GM19240 (cell line): ENCODE results near the gene AKT3.

ENCODE experiments used
- DNase-seq: peaks from one replicate; pipeline ENCODE4 v3.0.0; 2011; ENCODE audit warnings: low spot score; ENCODE audit not compliant: insufficient read length

The AKT3 gene

DNA sequence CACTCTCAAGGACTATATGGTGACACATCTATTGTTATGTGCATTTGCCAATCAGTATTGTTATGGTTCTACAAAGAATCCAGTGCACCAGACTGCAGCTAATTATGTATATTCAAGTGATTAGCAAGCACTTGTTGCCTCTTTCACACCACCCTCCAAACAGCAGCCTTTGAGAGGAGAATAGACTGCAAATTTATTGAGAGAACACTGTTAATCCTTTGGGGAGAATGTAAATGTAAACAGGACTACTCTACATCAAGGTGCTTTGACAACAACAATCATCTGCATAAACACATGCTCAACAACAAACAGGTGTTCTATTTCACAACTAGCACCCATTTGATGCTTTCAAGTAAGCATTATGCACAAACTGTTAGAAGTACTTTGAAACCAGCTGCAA lies 117.4 kb downstream of the AKT3 start:
- DNase-seq, result no peak

DNA sequence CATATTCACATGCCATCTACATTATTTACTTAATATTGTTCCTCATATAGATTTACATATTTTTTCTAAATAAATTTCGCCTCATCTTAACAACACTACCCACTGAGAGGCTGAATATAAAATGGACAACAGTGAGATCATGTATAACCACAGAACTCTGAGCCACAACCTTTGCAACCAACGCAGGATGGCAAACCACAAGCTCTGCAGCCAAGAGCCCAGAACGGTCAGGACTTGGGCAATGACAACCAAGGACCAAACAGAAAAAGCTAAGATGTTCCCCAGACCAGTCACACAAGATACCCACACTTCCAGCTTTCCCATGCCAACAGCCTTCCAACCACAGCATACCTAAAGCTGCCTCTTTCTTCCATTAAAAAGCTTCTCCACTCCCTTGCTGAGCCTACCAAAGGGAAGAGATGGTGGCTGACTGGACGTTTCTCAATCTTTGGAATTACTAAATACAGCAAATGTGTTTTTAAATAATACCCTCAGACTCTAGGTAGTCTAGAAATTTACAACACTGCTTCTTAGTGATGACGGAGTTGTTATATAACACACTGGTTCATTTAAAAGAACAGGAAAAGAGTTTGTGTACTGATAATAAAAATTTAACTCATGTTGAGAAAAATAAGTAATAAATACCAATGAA lies 117.9 kb downstream of the AKT3 start:
- DNase-seq, result no peak

DNA sequence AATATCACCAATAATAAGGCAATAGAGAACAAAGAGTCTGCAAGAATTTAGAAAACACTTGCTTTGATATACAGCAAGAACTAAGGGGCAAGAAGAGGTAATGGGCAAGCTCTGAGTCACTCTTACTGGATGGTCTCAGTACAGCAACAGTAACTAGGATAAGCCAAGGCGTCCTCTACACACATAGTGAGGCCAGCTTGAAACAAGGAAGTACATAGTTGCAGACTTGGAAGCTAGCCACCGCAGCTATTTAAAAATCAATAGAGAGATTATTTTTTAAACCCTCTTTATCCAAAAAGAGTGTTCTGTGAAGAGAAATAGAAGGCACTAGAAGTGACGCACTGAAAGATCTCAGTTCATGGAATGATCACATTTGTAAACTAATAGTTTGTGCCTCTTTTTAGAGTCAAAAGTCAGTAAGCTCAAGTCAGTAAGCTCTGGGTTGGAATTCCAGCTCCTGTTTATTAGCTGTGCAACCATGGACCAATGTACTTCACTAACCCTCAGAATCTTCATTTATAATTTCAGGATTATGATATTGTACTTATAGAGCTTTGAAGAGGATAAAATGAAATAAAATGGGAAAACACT lies 118.6 kb downstream of the AKT3 start:
- DNase-seq, result no peak

DNA sequence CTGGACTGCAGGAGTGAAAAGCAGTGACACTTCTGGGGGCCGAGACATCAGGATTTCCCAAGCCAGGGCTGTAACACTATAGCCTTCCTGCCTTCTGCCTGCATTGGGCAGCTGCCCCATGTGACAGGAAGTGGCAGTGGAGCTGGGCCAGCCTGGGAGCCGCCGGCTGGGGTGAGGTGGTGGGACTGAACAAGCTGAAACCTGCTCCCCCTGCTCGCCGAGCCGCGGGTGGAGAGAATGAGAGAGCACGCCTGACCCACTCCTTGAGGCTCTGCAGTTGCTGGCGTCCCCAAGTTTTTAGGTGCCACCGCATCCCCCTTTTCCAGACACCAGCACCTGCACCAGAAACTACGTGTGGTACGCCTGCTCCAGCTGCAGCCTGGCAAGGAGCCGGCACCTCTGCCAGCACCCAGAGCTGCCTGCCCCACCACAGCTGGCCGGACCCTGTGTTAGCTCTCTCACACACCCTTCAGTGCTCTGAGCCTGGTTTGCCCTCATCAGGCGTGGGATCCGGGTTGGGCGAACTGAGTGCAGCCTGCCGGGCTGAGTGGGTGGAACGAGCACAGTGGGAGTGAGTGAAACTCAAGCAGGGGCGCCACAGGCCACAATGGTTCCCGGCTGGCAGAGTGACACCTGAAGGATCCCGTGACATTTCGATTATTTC lies 119.4 kb downstream of the AKT3 start:
- DNase-seq, result no peak

DNA sequence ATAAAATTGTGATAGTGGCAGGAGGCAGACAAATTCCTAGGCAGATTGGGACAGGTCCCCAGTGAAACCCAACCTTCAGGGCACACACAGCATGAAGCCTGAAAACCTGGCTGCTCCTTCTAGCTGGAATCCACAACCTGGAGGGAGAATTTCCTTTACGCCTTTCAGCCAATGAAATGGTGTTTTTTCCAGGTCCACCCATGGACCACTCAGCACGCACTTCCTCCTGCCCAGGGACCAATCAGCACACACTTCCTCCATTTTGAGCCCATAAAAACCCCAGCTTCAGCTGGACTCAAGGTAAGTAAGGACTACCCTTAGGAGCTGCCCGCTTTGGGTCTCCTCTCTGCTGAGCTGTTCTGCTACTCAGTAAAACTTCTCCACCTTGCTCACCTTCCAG lies 120.1 kb downstream of the AKT3 start:
- DNase-seq, result no peak

DNA sequence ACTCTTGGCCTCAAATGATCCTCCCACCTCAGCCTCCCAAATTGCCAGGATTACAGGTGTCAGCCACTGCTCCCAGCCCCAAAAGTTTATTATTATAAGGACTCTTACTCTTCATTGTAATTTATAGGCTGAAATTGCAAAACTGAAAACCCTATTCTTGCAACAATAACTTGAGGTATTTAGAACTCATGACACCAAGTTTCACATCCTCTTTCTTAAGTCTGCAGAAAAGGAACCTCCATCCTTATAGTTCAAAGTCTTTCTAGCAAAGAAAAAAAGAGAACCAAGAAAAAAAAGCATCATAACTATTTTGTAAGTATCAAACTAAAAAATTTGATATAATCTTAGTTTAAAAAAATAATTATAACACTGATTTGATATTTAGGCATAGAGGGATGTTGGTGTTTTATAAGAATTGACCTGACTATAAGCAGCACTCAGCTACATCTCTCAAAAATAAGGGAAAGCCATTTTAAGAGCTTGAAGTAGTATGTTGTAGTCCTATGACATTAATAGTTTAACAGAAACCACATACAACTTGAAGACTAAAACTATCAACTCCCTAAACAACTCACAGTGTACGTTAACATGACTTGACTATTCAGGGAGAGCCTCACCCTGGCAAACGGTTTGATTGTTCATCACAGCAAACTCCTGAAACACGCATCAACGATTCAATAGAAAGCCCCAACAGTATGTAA lies 122.4 kb downstream of the AKT3 start:
- DNase-seq, result no peak

DNA sequence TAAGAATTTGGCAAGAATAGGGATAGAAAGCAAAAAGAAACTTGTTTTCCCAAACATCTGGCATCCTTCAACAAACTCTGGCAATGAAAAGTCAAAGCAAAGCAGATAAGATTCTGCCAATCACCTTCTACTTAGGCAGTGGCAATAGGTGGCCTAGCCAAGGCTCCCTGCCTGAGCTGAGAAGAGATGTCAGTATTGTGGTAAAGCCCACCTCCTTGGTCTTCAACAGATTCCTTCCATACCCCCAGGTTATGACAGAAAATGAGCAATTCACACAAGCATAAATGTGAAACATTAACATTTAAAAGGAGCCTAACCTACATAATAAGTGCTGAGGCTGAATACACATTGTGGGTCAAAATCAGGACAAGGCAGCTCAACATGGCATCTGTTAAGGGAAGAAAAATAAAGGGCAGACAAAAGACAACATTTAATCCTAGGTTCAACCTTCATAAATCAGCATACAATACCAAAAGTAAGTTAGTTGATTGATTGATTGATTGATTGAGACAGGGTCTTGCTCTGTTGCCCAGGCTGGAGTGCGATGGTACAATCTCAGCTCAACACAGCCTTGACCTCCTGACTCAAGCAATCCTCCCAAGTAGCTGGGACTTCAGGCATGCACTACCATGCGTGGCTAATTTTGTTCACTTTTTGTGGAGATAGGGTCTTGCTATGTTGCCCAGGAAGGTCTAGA lies 123.1 kb downstream of the AKT3 start:
- DNase-seq, result no peak

DNA sequence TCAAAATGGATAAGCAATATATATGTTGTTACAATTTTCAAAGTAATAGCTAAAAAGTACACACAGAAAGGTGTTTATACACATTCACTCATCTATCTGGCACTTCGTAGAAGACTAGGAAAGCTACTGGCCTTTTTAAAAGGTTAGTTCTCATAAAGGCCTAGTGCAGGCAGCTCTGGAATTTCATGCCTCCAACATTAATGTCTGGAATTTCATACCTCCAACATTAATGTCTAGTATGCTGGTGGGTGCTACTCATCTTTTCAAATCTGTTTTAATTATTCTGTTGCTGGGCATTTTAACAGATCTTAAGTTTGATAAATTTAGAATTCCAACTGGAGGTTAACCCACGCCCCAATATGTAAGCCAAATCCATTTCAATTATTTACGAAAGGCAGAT lies 124.2 kb downstream of the AKT3 start:
- DNase-seq, result no peak

DNA sequence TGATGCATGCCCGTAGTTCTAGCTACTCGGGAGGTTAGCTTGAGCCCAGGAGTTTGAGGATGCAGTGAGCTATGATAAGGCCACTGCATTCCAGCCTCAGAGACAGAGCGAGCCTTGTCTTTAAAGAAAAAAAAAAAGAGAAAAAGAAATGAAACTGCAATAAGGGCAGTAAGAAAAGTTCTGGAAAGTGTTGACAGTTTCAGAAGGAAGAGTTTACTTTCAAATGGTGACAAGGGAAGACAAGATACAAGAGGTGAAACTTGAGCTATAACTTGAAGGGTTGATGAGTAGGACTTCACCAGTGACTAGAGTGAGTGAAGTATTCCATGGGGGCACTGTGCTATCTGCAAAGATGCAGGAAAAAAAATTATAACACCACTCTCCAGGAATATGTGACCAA lies 125.0 kb downstream of the AKT3 start:
- no peak for DNase-seq

DNA sequence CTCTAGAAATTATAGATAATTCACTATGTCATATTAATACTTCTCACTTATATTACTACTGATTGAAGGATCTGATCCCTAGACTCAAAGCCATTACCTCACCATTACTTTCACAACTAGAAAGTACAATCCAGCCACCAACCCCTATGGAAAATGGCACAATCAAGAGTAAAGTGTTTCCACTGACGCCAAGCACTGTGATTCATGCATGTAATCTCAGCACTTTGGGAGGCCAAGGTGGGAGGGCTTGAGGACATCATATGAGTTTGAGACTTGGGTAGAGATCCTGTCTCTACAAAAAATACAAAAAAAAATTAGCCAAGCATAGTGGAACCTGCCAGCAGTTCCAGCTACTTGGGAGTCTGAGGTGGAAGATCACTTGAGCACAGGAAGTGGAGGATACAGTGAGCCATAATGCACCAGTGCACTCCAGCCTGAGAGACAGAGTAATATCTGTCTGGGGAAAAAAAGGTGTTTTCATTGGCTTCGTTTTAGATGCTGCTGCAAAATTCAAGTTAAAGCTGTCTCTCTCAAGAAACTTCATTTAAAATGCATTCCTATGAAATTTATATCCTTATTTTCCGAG lies 126.5 kb downstream of the AKT3 start:
- DNase-seq, result no peak

DNA sequence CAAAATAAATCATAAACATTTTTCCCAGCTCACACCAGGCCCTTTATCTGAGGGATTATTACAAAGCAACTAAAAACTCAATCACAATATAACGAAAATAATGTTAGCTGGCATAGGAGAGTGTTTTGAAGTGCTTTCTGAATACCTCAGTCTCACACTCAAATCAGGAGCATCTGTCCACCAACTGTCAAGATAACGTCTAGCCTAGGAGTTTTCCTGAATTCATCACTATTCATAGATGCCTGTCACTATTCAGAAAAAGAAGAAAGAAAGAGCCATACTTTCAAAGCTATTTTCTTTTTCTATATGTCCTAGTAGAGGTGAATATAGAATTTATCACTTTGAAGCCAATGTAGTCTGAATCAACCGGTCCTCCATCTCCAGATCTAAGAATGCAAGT lies 127.0 kb downstream of the AKT3 start:
- no peak for DNase-seq

DNA sequence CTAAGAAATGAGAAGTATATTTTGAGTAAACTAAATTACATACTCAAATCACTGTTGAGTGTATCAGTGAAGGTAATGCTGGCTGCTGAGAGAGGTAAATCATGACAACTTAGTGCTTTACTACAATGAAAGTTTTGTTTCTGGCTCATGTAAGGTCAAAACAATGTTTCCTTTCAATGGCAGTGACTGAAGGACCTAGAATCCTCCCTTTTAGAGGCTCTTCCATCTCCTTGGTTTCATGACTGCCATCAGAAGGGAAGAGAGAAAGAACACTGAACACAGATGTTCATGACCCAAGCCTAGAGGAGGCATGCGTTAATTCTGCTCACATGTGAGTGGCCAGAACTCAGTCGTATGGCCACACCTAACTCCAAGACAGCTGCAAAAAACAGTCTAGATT lies 130.6 kb downstream of the AKT3 start:
- no peak for DNase-seq

DNA sequence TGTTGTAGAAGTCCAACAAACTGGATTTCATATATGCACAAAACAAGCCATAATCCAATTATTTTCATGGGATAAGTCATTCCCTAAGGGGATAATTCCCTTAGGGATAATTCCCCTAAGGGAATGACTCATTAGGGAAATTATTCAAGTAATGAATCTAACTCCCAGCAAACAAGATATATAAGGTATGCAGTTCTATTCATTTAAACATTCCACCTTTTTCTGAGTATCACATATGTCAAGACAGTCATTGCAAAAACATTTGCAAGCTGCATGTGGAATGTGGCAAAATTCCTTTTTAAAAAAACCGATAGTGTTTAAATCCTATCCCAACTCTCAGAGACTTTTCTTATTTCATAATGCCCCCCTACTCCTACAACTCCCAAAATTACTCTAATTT lies 131.2 kb downstream of the AKT3 start:
- DNase-seq, result no peak

DNA sequence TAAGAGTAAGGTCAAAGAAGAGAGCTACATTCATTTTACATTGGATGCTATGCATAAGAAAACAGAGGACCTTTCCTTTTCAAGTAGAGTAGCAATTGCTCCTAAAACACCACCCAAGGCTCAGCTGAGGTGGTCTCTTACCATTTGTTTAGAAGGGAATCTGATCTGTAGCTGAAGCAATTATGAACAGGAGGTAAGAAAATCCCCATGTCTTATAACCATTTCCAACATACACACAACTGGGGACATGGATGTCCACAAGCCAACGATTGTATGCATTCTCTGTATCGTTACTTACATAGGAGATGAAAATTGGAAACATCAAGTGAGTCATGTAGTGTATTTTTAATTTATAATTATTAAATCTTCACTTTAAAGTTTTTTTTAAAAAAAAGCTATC lies 132.0 kb downstream of the AKT3 start:
- DNase-seq, result no peak

DNA sequence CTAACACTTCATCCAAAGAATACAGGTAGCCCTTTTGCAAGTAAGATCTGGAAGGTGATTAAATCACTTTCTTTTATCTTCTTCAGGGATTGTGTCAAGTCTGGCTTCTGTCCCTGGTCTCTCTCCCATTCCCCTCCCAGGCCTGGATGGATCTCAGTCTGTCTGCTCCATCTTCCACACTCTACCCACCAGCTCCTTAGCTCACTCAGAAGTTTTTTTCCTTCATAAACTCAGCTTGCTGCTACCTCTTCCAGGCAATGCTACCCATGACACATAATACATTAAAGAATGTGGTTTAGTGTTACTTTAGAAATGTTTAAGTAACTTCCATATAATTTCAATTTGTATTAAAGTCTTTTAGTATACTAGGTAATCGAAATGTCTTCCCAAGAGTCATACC lies 133.1 kb downstream of the AKT3 start:
- no peak for DNase-seq

DNA sequence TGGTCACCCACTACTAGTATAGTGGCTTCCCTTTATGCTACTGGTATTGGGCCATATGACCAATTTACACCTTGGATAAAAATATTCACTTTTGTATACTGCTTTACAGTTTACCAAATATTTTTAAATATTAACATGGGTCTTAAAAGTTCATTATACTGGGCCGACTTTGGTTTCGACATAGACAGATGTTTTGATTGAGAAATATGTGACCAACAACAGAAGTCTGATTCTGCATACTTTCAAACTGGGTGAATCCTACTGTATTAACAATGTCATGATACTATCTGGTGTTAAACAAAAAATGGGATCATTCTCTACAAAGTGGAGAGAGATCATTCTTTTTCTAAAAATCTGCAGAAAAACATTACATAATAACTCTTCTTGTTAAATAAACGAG lies 134.8 kb downstream of the AKT3 start:
- DNase-seq, result no peak

DNA sequence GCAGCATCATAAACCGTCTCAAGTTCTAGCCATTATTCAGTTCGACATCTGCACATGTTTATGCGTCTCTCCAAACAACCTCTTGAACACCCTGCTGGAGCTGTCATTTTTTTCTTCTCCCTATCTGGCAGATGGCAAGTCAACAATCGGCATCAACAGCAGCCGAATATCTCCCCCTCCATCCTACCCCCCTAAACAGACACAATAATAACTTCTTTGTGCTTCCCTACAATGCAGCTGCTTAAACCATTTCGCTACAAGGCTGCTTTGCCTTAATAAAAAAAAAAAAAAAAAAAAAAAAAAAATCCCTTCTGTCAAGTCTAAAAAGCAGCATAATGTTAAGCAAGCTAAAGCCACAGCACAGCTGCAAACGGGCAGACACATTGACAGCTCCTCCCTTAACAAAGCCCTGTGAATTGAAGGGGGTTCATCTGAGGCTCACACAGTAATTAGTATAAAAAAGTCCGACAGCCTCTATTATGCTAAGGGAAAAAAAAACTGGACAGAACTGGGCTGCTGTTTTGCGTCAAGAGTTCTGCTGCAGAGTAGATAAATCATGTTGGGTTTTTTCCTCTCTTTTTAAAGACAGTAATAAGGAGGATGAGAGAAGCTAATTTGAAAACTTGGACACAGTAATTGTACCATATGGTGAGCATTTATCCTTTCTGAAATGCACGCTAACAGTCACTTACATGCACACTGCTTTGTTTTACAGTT lies 136.4 kb downstream of the AKT3 start:
- DNase-seq, result no peak

DNA sequence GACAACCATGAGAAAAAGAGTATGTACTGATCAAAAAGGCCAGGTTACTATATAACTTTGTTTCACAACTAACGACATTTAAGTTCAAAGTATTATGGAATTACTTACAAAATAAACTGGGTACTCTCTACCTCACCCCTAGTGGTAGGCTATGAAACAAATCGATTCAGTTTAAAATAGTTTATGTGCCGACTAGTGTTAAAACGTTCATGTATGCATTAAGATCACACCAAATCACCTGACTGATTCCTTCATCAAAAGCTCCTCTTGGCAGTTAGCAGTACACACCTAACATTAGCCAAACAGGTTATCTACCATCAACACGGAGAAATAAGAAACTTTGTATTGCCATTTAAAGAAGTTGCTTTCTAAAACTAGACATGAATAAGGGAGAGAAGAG lies 137.1 kb downstream of the AKT3 start:
- DNase-seq, result no peak

DNA sequence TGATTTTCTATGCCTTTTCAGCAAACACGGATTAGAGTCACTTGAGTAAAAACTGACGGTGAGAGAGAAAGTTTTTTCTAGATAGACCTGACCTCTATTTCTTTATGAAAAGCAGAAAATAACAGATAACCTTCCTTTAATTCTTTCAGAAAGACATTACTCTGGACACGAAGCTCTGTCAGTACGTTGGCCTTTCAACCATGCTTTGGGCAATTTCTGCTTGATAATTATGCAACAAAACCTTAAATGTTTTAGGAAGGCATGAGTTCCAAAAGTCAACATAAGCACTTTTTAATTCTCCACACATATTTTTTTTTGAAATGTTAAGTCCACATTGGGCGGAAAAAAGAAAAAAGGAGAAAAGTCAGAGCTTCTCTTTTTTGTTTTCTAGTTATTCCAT lies 137.8 kb downstream of the AKT3 start:
- no peak for DNase-seq

DNA sequence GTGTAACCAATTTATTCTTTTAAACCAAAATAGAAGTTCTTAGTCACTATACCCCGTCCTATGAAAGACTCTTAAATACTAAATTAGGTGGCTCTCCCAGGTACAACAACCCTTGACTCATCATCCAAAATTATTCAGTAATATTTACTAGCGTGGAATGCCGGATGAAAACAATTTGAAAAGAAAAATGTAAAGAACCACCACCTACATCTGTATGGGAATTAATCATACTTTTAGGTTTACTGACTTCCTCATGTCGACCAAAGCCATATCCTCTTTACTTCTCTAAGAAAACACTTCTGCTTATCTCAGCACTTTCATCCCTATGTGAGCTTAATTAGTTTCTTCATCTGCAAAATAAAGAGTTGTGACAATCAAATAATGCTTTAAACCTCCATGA lies 139.6 kb downstream of the AKT3 start:
- no peak for DNase-seq

DNA sequence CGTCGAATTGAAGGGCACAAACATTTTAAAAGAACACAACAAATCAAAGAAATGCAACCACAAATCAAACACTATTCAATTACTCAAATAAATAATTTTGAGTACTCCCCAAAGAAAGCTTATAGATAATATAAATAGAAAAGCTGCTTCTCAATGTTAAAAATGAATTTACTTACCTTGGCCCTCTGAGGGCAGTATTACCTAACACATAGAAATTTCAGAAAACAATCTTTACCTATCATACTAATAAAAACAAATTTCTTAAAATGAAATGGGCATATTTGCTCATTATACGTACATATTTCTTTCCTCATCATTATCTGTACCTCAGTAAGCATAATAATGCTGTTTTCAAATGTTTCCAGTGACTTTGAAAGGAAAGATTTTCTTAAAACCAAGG lies 141.8 kb downstream of the AKT3 start:
- DNase-seq, result no peak
